ENCODE data around the gene ZNF254. TPM values are rescaled to one million over a fixed set of nuclear protein-coding genes. Genes with fewer than 3 reads are reported as not detected.

ZNF254 gene
- polyA plus RNA-seq, 2 of the 4 experiments (the other 2 are of a cell fraction) = 7.8 to 12.1 TPM

DNA sequence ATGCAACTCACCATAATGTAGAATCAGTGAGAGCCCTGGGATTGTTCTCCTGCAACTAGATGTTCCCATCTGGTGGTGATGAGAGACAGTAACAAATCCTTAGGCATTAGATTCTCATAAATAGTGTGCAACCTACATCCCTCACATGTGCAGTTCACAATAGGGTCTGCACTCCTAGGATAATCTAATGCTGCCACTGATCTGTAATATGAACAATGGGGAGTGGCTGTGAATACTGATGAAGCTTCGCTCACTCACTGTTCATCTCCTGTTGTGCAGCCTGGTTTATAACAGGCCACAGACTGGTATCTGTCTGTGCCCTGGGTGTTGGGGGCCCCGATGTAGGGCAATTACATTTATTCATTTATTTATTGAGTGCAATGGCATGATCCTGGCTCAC lies 86.9 kb downstream of the ZNF254 start:
- 5% methylated on average over 2 of the region's 2 CpGs for WGBS (ENCODE audit: missing lambda C conversion rate)
- no peak for FAIRE-seq
- POLR2A ChIA-PET = no interaction called here

DNA sequence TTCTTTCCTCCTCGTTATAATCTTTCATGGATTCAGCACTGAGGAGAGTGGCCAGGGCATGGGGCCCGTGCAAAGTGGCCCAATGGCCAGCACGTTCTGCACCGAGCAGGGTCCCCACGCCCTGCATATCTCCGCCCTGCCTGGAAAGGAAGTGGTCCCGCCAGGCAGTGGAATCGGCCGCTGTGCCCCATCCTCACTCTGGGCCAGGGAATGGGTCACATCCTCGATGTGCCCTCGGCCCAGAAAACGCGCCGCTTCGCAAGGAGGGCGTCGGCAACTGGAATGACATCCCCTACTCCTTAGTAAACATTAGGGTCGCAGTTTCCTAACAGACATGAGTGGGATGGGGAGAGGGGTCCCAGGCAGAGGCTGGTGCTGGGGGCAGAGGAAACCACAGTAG lies 90.7 kb downstream of the ZNF254 start:
- no peak overlapping the region for H3K4me2 ChIP-seq
- no peak for ATAC-seq
- H3K9me3 ChIP-seq = peaks cover 27% of the 10 kb centered on the region
- CTCF ChIA-PET = no interaction called here
- no peak for FAIRE-seq
- H3K4me3 ChIP-seq = no peak overlapping the region
- no peak for DNase-seq (ENCODE audit: low read depth in 1 of 2, low spot score in 1 of 2)
- no peak overlapping the region for H3K27ac ChIP-seq
- WGBS (ENCODE audit: missing lambda C conversion rate) = 4% methylated on average over 7 of the region's 18 CpGs
- no peak for TF ChIP-seq REST (IDR thresholded peaks at IDR 0.05)
- TF ChIP-seq PBX3 (IDR thresholded peaks at IDR 0.05) = no peak
- TF ChIP-seq SMC3 (IDR thresholded peaks at IDR 0.05) = no peak
- no peak for TF ChIP-seq MAZ (IDR thresholded peaks at IDR 0.05; ENCODE audit: borderline replicate concordance, low read depth, low read length)
- TF ChIP-seq EP300 (IDR thresholded peaks at IDR 0.05) = no peak
- TF ChIP-seq HOXA7 (CRISPR knock-in tag; IDR thresholded peaks at IDR 0.05) = no peak
- no peak for TF ChIP-seq NR3C1 (IDR thresholded peaks at IDR 0.05)
- TF ChIP-seq KDM5A (IDR thresholded peaks at IDR 0.05) = no peak
- no peak for TF ChIP-seq CBX8 (IDR thresholded peaks at IDR 0.05)
- TF ChIP-seq RARB (CRISPR knock-in tag; IDR thresholded peaks at IDR 0.05) = no peak
- POLR2A ChIA-PET = no interaction called here
- H3K4me1 ChIP-seq = no peaks in the 10 kb centered on the region

More for the DNA sequence above, 86.9 kb downstream of the ZNF254 start:
- TF ChIP-seq, protein P1, sequence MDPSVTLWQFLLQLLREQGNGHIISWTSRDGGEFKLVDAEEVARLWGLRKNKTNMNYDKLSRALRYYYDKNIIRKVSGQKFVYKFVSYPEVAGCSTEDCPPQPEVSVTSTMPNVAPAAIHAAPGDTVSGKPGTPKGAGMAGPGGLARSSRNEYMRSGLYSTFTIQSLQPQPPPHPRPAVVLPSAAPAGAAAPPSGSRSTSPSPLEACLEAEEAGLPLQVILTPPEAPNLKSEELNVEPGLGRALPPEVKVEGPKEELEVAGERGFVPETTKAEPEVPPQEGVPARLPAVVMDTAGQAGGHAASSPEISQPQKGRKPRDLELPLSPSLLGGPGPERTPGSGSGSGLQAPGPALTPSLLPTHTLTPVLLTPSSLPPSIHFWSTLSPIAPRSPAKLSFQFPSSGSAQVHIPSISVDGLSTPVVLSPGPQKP (IDR thresholded peaks at IDR 0.05; ENCODE audit: low read depth, low read length) = no peak
- no peak for TF ChIP-seq CHD2 (IDR thresholded peaks at IDR 0.05; ENCODE audit: low read length, partially characterized antibody)
- TF ChIP-seq RARB (CRISPR knock-in tag; IDR thresholded peaks at IDR 0.05) = no peak
- TF ChIP-seq CBX2 (IDR thresholded peaks at IDR 0.05; ENCODE audit: borderline replicate concordance, low read depth) = no peak
- no peak for TF ChIP-seq JUNB (IDR thresholded peaks at IDR 0.05)
- TF ChIP-seq PBX3 (IDR thresholded peaks at IDR 0.05) = no peak
- TF ChIP-seq, protein P2, sequence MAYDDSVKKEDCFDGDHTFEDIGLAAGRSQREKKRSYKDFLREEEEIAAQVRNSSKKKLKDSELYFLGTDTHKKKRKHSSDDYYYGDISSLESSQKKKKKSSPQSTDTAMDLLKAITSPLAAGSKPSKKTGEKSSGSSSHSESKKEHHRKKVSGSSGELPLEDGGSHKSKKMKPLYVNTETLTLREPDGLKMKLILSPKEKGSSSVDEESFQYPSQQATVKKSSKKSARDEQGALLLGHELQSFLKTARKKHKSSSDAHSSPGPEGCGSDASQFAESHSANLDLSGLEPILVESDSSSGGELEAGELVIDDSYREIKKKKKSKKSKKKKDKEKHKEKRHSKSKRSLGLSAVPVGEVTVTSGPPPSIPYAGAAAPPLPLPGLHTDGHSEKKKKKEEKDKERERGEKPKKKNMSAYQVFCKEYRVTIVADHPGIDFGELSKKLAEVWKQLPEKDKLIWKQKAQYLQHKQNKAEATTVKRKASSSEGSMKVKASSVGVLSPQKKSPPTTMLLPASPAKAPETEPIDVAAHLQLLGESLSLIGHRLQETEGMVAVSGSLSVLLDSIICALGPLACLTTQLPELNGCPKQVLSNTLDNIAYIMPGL (CRISPR knock-in tag; IDR thresholded peaks at IDR 0.05; ENCODE audit: borderline replicate concordance) = no peak
- no peak for TF ChIP-seq POLR2AphosphoS2 (conservative IDR thresholded peaks at IDR 0.05; ENCODE audit: low read length)
- TF ChIP-seq KDM5A (IDR thresholded peaks at IDR 0.05) = no peak
- no peak overlapping the region for H3K4me2 ChIP-seq
- H3K9me3 ChIP-seq = peaks cover 41% of the 10 kb centered on the region
- H3K4me3 ChIP-seq = no peak overlapping the region
- CTCF ChIA-PET = no interaction called here
- no peak overlapping the region for H3K27ac ChIP-seq
- no peaks in the 10 kb centered on the region for H3K4me1 ChIP-seq
- DNase-seq (ENCODE audit: low read depth in 1 of 2, low spot score in 1 of 2) (no peak), ATAC-seq (no peak)
